ENCODE results near the gene NOTO.
"Not testable (repeated sequence)": the region's sequence is repeated elsewhere in the genome, so short reads cannot be mapped to it uniquely, and the experiment has no call there.

Gene NOTO

DNA sequence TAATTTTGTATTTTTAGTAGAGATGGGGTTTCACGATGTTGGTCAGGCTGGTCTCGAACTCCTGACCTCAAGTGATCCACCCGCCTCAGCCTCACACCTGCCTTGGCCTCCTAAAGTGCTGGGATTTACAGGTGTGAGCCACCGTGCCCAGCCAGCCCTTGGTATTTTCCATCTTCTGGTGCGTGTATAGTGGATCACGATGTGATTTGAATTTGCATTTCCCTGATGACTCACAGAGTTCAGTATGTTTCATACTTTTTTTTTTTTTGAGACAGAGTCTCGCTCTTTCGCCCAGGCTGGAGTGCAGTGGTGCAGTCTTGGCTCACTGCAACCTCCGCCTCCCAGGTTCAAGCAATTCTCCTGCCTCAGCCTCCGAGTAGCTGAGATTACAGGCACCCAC lies 2.1 kb upstream of the NOTO start:
- not testable (repeated sequence) for DNase-seq (ENCODE audit: low spot score)

DNA sequence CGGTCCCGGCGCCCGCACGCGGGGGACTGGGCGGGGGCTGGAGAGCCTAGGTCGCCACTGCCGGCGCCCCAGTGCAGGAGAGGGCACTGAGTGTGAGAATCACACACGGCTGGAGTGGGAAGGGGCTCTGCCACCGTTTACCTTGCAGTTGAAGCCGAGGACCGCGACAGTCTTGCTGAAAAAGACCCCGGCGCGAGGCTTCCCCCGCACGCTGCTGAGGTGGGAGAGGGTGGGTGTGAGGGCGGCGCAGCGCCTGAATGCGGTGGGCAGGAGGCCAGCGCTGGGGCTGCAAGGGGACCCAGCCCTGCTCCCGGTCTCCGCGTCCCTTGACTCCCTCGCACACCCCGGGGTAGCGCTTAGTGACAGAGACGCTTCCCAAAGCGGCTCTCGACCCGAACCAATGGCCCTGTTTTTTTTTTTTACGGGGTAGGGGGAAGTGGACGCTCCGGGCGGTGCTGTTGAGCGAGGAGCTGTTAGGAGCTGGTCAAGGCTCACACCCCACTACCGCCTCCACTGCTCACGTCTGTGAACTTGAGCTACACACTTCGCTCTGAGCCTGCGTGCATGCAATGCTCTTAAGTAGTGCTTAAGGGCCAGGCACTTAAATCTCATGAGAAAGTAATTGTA lies 794 bp downstream of the NOTO start:
- no peak for DNase-seq (ENCODE audit: low spot score)

DNA sequence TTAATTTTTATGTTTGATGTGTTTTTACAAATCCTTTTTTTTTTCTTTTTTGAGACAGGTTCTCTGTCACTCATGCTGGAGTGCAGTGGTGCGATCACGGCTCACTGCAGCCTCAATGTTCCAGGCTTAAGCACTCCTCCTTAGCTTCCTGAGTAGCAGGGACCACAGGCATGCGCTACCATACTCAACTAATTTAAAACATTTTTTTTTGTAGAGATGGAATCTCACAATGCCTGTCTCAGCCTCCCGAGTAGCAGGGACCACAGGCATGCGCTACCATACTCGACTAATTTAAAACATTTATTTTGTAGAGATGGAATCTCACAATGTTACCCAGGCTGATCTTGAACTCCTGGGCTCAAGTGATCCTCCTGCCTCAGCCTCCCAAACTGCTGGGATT lies 3.2 kb downstream of the NOTO start:
- no peak for DNase-seq (ENCODE audit: low spot score)

DNA sequence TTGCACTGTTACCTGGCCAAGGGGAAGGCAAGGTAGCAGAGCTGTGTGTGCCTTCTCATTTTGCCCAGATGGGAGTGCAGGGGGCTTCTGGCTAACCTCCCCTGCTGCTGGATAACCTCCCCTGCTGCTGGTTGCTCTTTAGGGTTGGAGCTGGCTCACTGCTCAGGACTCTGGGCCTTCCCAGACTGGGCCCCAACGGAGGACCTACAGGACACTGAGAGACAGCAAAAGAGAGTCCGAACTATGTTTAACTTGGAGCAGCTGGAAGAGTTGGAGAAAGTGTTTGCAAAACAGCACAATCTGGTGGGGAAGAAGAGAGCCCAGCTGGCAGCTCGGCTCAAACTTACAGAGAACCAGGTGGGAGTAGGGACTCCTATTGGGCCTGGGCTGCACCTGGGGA lies 5.9 kb downstream of the NOTO start:
- no peak for DNase-seq (ENCODE audit: low spot score)

DNA sequence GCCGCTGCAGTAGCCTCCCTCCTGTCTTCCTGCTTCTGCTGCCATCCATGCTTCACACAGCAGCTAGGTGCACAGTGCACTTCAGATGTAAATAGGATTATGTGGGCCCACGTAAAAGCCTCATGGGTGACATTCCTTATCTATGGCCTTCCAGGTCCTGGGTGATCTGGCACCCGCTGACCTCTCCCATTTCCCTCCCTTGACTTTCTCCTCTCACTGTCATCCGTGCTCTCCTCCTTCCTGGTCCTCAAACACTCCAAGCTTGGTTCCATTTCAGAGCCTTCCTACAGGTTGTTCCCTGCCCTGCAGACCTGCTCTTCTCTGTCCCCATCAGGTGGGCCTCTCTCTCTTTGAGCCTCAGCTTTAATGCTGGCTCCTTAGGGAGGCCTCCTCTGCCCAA lies 7.6 kb downstream of the NOTO start:
- DNase-seq (ENCODE audit: low spot score), result no peak

DNA sequence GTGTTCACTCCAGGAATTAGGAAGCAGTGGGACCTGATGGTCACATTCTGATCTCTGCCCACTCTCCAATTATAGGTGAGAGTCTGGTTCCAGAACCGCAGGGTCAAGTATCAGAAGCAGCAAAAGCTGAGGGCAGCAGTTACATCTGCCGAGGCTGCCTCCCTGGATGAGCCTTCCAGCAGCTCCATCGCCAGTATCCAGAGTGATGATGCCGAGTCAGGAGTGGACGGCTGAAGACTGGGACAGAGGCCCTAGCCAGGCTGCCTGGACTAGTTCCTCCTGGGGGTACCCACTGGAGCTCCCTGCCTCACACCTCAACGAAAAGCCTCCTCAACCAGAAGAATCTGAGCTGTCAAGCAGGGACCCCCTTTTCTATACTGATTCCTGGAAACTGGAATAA lies 8.3 kb downstream of the NOTO start:
- no peak for DNase-seq (ENCODE audit: low spot score)

DNA sequence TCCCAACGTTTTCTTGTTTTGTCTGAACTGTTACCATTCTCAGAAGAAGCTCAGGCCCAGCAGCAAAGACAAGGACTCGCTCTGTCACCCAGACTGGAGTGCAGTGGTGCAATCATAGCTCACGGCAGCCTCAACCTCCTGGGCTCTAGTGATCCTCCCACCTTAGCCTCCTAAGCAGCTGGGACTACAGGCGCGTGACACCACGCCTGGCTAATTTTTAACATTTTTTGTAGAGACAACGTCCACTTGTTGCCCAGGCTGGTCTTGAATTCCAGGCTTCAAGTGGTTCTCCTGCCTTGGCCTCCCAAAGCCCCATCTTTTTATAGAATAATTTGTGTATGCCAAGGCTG lies 9.7 kb downstream of the NOTO start:
- no peak for DNase-seq (ENCODE audit: low spot score)

DNA sequence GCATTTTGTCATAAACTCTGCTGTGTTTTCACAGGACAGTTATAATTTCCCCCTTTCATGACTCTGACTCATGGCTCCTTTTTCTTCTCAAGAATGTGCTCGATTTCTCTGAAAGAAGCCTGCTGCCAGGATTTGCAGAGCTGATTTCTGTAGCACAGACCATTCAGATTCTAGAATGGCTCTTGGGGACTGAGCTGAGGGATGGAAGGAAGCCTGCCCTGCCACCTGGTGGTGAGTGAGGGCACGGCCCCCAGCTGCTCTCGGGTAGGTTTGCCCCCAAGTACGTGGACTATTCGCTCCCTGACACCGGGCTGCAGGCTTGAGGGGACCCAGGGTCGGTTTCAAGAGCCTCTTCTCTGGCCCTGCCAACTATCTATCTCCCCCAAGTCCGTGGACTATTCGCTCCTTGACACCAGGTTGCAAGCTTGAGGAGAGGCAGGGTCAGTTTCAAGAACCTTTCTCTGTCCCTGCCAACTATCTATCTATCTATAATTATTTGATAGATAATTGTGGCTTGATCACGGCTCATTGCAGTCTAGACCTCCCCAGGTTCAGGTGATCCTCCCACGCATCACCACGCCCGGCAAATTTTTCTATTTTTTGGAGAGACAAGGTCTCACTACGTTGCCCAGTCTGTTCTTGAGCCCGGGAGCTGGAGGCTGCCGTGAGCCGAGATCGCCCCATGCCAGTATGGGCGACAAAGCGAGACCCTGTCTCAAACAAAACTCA lies 10.2 kb downstream of the NOTO start:
- peak; percentile 69 for DNase-seq (ENCODE audit: low spot score)

DNA sequence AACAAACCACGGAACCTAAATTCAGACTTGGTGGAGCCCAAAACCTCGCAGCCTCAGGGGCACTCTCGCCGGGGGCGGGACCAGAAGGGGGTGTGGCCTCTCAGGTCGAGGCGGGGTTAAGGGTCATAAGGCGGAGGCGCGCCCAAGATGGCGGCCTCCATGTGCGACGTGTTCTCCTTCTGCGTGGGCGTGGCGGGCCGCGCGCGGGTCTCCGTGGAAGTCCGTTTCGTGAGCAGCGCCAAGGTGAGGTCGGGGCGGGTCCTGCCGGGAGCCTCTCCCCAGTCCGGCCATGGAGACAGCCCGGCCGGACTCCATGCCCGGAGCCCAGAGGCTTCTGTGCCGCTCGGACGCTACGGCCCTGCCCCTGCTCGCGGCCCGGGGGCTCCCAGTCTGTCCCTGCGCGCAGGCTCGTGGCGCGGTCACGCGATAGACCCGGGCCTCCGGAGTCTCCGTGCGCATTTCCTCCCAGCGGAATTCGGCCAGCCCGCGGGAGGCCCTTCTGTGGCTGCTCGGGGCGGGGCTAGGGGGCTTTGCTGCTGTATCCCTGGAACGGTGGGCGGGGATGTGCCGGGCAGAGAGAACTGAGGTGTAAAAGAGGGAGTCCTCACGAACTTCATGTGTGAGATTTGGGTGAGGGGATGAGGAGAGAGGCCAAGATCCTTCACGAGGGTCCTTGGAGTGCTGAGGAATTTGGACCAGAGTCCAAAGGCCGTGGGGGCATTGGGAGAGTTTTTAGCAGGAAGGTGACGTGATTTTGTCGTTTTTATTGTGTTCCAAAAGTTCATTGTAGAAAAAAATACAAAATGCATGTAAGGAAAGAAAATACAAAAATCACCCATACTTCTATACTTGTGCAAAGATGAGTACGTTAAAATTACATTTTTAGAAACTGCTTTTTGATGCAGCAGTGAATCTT lies 12.0 kb downstream of the NOTO start, which contains the start of gene SMYD5:
SMYD5 (plus strand) TSS at position 126 of the 916 bp plus-strand sequence; CDS start at position 148, 22 bp downstream.
- peak; percentile 89 for DNase-seq (ENCODE audit: low spot score)

DNA sequence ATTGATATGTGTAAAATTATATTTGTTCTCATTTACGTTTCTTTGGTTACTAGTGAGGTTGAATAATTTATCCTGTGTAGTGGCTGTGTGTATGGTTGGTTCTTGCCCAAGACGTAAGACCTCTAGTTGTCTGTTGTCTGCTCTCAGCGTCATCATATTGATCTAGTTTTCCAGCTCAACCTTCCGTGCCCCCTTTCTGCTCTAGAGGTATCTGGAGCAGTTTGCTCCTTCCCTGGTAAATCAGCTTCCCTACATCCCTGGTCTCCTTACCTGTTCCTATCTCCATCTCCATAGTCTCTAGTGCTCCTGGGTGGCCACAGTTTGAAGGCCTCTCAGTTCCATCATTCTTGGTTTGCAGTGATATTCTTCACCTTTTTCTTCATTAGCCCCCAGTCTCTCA lies 12.9 kb downstream of the NOTO start:
- no peak for DNase-seq (ENCODE audit: low spot score)

DNA sequence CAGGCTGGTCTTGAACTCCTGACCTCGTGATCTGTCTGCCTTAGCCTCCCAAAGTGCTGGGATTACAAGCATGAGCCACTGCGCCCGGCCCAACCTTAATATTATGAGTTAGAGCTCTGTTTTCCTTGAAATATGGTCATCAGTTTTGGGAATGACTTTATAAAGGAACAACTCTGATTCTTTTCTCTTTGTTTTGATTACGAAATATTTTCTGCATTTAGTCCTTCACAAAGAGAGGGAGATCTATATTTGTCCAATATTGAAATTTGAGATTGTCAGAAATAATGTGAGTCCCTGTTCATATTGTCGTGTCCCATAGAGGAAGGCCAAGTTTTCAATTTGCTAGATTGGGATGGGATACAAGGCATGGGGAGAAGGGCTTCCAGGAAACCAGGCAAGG lies 14.8 kb downstream of the NOTO start:
- no peak for DNase-seq (ENCODE audit: low spot score)

DNA sequence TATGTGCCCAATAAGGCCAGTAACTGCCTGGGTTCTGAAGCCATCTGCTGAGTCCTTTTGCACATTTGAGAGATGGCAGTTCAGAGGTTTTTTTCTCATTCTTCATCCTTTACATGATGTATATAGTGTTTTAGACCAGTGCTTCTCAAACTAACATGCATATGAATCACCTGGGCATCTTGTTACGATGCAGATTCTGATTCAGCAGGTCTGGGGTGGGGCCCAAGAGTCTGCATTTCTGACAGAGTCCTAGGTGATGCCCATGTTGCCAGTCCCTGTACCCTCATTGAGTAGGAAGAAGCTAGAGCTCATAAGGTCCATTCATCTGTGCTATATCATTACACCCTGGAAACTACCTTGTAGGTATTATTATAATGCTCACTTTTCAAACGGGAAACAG lies 15.5 kb downstream of the NOTO start:
- DNase-seq (ENCODE audit: low spot score), result no peak

DNA sequence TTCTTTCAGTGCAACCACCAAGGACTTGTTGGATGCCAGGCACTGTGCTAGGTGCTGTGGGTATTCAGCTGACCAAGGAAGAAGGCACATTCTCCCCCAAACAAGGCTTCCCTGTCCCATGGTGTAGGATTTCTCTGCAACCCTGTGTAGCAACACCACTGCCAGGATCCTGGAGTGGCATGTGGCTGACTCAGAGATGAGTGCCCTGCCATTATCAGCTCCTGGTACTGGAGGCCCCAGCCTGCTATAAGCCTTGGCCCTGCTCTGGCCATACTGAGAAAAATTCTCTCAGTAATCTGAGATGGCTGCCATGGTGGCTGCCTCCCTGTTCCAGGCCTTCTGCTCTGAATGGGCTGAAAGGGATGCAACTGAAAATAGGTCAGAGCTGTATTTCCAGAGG lies 15.9 kb downstream of the NOTO start:
- no peak for DNase-seq (ENCODE audit: low spot score)

DNA sequence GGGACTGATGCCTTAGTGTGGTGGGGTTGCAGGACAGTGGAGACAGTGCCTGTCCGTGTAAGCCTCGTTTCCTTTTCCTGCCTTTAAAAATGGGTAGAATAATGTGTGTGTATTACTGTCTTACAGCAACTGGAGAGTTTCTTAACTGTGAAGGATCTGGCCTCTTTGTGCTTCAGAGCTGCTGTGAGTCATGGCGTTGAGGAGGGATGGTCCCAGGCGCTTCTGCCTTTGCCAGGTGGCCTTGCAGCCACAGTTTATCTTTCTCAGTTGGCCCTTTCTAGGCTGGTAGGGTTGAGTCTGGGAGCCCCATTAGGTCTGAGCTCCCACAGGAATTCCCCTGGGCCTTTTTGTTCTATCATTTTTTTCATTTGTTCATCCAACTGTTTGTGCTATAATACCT lies 21.4 kb downstream of the NOTO start:
- no peak for DNase-seq (ENCODE audit: low spot score)

DNA sequence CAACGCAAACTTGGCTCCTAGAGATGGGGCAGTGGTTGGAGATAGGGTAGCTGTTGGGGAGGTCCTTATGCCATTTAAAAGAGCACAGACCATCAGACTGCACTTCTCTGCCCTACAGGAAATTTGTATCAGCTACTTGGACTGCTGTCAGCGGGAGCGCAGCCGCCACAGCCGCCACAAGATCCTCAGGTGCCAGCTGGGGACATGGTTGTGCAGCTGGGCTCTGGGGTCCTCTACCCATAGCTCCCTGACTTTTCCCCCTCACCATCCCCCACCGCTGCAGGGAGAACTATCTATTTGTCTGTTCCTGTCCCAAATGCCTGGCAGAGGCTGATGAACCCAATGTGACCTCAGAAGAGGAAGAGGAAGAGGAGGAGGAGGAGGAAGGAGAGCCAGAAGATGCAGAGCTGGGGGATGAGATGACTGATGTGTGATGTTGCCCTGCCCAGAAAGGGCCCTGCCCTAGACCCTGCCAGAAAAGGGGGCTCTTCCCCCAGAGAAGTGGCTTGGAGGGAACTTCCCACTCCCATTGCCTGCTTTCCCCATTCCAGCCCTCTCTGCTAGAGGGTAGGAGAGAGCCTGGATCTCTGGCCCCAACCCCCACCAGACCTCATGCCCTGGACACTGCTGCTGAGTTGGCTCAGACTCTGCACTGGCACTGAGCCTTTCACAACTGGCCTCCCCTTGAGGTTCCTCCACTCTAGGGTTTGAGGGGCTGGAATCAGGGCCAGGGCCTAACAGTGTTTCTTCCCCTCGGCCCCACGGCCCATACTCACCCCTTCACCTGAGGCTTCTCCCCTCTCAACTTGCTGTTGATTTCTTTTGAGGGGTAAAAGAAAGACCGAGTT lies 23.4 kb downstream of the NOTO start:
- DNase-seq (ENCODE audit: low spot score), result no peak

DNA sequence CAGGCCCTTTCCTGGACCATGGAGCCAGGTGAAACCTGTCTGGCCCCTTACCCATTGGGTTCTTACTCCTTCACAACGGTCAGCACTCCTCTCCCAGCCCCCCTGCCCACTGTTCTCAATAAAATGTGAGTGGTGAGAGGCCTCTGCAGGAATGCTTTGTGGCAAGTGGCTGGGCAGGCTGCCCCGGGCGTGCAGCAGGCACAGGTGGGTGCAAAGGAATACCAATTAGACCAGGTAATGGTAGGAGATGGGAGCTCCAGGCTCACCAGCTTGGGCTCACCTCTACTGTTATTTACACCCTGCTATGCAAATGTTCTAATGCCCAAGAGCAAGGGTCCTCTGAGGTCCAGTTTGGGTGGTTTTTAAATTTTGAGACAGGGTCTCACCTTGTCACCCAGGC lies 24.7 kb downstream of the NOTO start:
- no peak for DNase-seq (ENCODE audit: low spot score)

DNA sequence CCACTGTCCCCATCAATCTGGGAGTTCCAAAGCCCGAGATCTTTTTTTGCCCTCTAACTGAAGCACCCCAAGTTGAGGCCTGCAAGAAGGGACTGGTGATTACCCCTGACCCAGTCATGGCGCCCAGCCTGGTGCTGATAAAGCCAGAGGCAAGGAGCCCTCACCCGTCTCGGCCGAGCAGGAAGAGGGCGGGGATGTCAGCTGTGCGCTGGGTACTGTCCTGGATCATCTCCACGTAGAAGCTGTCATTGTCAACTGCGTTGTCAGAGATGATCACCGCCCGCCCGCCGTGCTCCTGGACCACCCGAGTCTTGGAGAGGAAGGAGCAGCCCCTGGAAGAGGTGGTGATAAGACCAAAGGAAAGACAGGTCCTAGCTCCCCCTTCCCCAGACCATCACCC lies 26.3 kb downstream of the NOTO start:
- DNase-seq (ENCODE audit: low spot score), result no peak

DNA sequence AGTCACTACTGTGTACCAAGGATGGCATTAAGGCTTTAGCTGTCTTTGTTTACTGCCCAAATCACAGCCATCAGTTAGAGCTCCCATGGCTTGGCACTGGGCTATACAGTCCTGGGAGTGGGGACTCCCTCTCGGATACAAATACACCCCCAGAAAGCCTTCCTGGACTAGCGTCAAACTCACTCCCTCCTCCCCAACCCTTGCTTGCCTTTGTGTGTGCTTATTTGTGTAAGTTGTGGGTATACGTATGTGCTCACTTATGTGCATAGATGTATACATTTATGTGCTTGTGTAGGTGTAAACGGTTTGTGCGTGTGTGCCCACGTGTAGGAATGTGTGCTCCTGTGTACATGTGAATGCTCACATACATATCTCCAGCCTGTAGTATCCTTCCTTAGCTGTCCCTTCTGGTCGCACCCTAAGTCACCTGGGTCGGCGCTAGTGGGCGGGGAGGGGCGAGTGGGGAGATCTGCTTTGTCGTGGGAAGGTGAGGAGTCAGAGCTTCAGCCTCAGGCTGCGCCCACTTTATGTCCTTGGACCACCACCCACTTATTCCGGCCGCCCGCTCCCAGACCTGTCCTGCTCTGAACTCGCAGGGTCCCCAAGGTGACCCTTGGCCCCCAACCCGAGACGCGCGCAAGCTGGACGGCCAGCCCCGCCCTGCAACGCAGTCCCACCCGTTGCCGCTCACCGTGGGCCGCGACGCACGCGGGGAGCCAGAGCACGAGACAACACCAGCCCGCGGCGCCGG lies 30.2 kb downstream of the NOTO start:
- DNase-seq (ENCODE audit: low spot score), result no peak

DNA sequence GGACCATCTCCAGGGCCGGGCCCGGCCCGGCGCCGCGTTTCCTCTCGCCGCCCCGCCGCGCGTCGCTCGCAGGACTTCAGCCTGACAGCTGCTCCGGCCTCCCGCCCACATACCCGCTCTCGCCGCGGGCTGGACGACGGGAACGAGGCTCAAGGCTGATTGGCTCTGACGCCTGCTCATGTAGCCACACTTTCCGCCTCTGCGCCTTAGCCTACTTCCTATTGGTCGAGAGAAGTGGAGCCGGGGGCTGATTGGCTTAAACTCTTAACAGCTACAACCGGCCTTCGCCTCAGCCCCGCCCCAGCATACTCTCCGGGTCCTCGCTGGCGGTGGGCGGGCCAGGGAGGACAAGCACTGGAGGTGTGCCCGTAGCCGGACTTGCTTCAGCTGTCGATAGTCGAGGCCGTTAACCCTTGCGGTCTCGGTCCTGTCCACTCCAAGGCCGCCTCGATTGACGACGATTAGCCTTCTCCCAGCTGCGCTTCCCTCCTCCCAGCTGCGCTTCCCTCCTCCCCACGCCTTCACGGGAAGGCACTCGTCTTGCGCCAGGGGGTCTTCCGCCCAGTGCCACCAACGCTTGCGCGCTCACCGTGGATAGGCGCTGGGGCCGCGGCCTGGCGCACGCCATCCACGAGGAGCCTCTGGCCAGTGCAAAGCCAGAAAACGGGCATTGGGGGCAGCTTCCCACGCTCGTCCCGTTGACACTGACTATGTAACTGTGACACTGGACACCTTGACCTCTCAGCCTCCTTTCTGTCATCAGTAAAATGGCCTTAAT lies 31.0 kb downstream of the NOTO start, which contains the start of gene PRADC1:
PRADC1 (minus strand) TSS at position 86 of the 778 bp plus-strand sequence; CDS start at position 7, 79 bp downstream.
- DNase-seq (ENCODE audit: low spot score), result peak; percentile 96

Data from CD4-positive, alpha-beta T cell treated with Interleukin-6 at 100 ng/mL for 8 hours (primary cell).